ENCODE results near the gene ABHD14A.
"Not testable (repeated sequence)": the region's sequence is repeated elsewhere in the genome, so short reads cannot be mapped to it uniquely, and the experiment has no call there.

The ABHD14A gene

GRCh38 chr3:51974963-51975851, at the start of gene ABHD14A:
TSS of gene ABHD14A (plus strand) at chr3:51975064. CDS start at chr3:51975136, 72 bp downstream.
- peak; percentile 67 for DNase-seq

- DNase-seq = no peak
These were observed 47.5 kb upstream of the ABHD14A start for GRCh38 chr3:51927061-51927977.

GRCh38 chr3:51928438-51928837, 46.4 kb upstream of the ABHD14A start:
- no peak for DNase-seq

GRCh38 chr3:51928981-51929380, 45.9 kb upstream of the ABHD14A start:
- not testable (repeated sequence) for DNase-seq

- no peak for DNase-seq
These were observed 45.4 kb upstream of the ABHD14A start for GRCh38 chr3:51929420-51930003.

- DNase-seq = no peak
These were observed 44.4 kb upstream of the ABHD14A start for GRCh38 chr3:51930439-51930838.

- DNase-seq = no peak
These were observed 43.1 kb upstream of the ABHD14A start for GRCh38 chr3:51931756-51932155.

GRCh38 chr3:51932471-51933370, 42.1 kb upstream of the ABHD14A start:
- DNase-seq = no peak

- DNase-seq = no peak
These were observed 41.3 kb upstream of the ABHD14A start for GRCh38 chr3:51933471-51934138.

- DNase-seq = no peak
These were observed 40.6 kb upstream of the ABHD14A start for GRCh38 chr3:51934139-51934850.

GRCh38 chr3:51934991-51935885, 39.6 kb upstream of the ABHD14A start:
- DNase-seq = no peak

GRCh38 chr3:51935886-51936755, 38.7 kb upstream of the ABHD14A start:
- no peak for DNase-seq

- DNase-seq = no peak
These were observed 37.9 kb upstream of the ABHD14A start for GRCh38 chr3:51937014-51937413.

GRCh38 chr3:51937611-51938450, 37.0 kb upstream of the ABHD14A start:
- DNase-seq = no peak

GRCh38 chr3:51938780-51939425, 36.0 kb upstream of the ABHD14A start:
- DNase-seq = no peak

GRCh38 chr3:51940648-51941462, 34.0 kb upstream of the ABHD14A start:
- DNase-seq = no peak

Measured in activated CD8-positive, alpha-beta memory T cell treated with anti-CD3 and anti-CD28 coated beads, Interleukin-2, amount 50 U/mL, for 4 hours (primary cell).